Brain microvascular endothelial cell (primary cell): ENCODE measurements around the gene CRAMP1.

Source experiments
- DNase-seq: peaks from one replicate; pipeline ENCODE4 v3.0.0-alpha.2; 2020
- H3K27ac ChIP-seq: fragments of 250-450 bp; sonication (Bioruptor Pico); 2 replicates; pipeline ENCODE4 v1.5.1; 2020; ENCODE audit warnings: mild to moderate bottlenecking, moderate library complexity
- H3K27me3 ChIP-seq: fragments of 250-450 bp; sonication (Bioruptor Pico); replicated peaks from 2 replicates; pipeline ENCODE4 v1.5.1; 2020; ENCODE audit warnings: mild to moderate bottlenecking
- H3K36me3 ChIP-seq: fragments of 250-450 bp; sonication (Bioruptor Pico); replicated peaks from 2 replicates; pipeline ENCODE4 v1.5.1; 2020; ENCODE audit warnings: mild to moderate bottlenecking
- H3K4me3 ChIP-seq: 2 replicates; pipeline ENCODE4 v1.5.1; 2011; ENCODE audit warnings: low read depth, mild to moderate bottlenecking, control low read depth, low read length, moderate library complexity
- in situ Hi-C: cut with HindIII; loops from 2 replicates; pipeline ENCODE4 v1.10.0; 2017; ENCODE audit warnings: low sequenced_read_pairs, low pct_ligation_motif_present
- TF ChIP-seq, protein P1 (sequence below): IDR thresholded peaks from 2 replicates; pipeline ENCODE4 v1.5.1; 2011; ENCODE audit warnings: low read depth, mild to moderate bottlenecking, moderate library complexity, low read length, control low read depth, inconsistent platforms; ENCODE audit errors: missing control alignments

The CRAMP1 gene

DNA sequence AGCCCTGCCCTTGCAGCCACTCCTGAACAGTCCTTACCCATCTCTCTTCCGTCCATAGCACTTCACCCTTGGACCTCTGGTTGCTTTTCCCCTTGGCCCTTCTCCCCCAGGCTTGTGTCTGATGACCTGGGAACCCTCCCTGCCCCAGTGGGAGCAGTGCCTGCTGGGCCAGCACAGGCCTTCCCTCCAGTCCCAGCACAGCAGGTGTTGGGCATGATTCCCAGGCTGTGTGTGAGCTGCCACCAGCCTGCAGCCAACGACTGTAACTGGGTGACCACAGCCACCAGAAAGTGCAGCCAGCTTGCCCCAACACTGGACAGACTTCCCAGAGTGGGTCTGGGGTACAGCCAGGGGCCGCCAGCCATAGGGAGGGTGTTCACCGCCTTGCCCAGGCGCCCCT is 30.0 kb downstream of the CRAMP1 start:
- no peak overlapping the region for H3K4me3 ChIP-seq
- no peak overlapping the region for H3K27ac ChIP-seq
- in situ Hi-C loops = no loop called here
- H3K27me3 ChIP-seq = no peaks in the 10 kb centered on the region
- TF ChIP-seq, protein P1, sequence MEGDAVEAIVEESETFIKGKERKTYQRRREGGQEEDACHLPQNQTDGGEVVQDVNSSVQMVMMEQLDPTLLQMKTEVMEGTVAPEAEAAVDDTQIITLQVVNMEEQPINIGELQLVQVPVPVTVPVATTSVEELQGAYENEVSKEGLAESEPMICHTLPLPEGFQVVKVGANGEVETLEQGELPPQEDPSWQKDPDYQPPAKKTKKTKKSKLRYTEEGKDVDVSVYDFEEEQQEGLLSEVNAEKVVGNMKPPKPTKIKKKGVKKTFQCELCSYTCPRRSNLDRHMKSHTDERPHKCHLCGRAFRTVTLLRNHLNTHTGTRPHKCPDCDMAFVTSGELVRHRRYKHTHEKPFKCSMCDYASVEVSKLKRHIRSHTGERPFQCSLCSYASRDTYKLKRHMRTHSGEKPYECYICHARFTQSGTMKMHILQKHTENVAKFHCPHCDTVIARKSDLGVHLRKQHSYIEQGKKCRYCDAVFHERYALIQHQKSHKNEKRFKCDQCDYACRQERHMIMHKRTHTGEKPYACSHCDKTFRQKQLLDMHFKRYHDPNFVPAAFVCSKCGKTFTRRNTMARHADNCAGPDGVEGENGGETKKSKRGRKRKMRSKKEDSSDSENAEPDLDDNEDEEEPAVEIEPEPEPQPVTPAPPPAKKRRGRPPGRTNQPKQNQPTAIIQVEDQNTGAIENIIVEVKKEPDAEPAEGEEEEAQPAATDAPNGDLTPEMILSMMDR = no peak
- DNase-seq = no peak
- H3K36me3 ChIP-seq = peaks cover 67% of the 10 kb centered on the region

DNA sequence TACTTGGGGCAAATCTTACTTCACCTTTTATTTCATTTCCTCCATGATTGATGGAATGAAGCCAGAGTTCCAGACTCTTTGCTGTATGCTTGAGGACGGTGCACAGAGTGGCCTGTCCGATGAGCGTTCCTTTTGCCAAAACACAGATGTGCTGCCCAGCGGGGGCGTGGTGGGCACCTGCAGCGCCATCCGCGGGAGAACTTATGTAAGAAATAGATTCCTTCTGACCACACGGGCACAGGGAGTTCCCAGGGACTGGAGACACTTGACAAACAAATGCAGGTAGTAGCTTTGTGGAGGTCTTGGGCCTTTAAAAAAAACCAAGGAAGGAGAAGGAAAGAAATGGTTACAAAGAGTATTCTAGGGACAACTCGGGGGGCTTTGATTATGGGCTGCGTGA is 30.6 kb downstream of the CRAMP1 start:
- no peak overlapping the region for H3K4me3 ChIP-seq
- no peaks in the 10 kb centered on the region for H3K27me3 ChIP-seq
- TF ChIP-seq, protein P1 = no peak
- peaks cover 66% of the 10 kb centered on the region for H3K36me3 ChIP-seq
- in situ Hi-C loops = no loop called here
- H3K27ac ChIP-seq = no peak overlapping the region
- DNase-seq = no peak

GRCh38 chr16:1643521-1643920 is 31.4 kb downstream of the CRAMP1 start:
- DNase-seq = no peak
- Histone ChIP-seq H3K4me3 (no peak overlapping the region), H3K36me3 (peaks cover 58% of the 10 kb centered on the region), H3K27ac (no peak overlapping the region), H3K27me3 (no peaks in the 10 kb centered on the region)
- TF ChIP-seq, protein P1 = no peak
- in situ Hi-C loops = no loop called here

GRCh38 chr16:1645914-1646525 is 33.9 kb downstream of the CRAMP1 start:
- no peak overlapping the region for H3K4me3 ChIP-seq
- DNase-seq = peak; percentile 29
- peaks cover 40% of the 10 kb centered on the region for H3K36me3 ChIP-seq
- in situ Hi-C loops = no loop called here
- no peak overlapping the region for H3K27ac ChIP-seq
- H3K27me3 ChIP-seq = no peaks in the 10 kb centered on the region
- TF ChIP-seq, protein P1 = no peak

DNA sequence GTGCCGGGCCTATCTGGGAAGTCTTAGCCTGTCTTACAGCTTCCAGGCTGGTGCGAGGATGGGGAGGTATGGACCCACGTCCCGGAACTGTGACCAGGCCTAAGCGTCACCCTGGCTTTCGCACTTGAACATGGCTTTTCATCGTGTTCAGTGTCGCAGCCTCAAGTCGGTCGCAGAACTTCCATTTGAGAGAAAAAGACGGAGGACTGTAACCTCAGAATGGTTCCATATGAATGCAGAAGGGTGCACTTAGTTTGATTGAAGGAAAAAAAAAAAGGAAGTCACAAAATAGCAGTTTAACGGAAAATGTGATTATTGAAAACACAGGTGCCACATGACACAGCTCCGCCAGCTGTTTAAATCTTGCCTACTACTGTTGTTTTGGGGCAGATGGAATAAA is 35.7 kb downstream of the CRAMP1 start:
- in situ Hi-C loops = no loop called here

More for the DNA sequence above, 35.7 kb downstream of the CRAMP1 start:
- Histone ChIP-seq H3K36me3 (peaks cover 34% of the 10 kb centered on the region), H3K27me3 (no peaks in the 10 kb centered on the region), H3K27ac (no peak overlapping the region), H3K4me3 (no peak overlapping the region)
- no peak for DNase-seq
- TF ChIP-seq, protein P1 = no peak
